ENCODE measurements around the gene GRIN2A.

GRIN2A gene

GRCh38 chr16:10103118-10103517, 79.1 kb downstream of the GRIN2A start:
- H3K27ac ChIP-seq (ENCODE audit: poor library complexity, severe bottlenecking): no peak overlapping the region
- no peak overlapping the region for H3K4me3 ChIP-seq (ENCODE audit: severe bottlenecking)
- H3K4me1 ChIP-seq (ENCODE audit: insufficient read depth, poor library complexity, severe bottlenecking): no peaks in the 10 kb centered on the region
- DNase-seq (ENCODE audit: low spot score): no peak
- no peaks in the 10 kb centered on the region for H3K27me3 ChIP-seq (ENCODE audit: insufficient read depth, poor library complexity, severe bottlenecking)
- H3K36me3 ChIP-seq (ENCODE audit: low read depth): no peaks in the 10 kb centered on the region
- no peaks in the 10 kb centered on the region for H3K9me3 ChIP-seq (ENCODE audit: severe bottlenecking)
- TF ChIP-seq CTCF (IDR thresholded peaks at IDR 0.05; ENCODE audit: poor library complexity, severe bottlenecking): no peak
- ATAC-seq (ENCODE audit: low read depth): no peak

GRCh38 chr16:10100829-10101228, 81.4 kb downstream of the GRIN2A start:
- no peak overlapping the region for H3K4me3 ChIP-seq (ENCODE audit: severe bottlenecking)
- H3K27me3 ChIP-seq (ENCODE audit: insufficient read depth, poor library complexity, severe bottlenecking): no peaks in the 10 kb centered on the region
- no peaks in the 10 kb centered on the region for H3K9me3 ChIP-seq (ENCODE audit: severe bottlenecking)
- no peak for ATAC-seq (ENCODE audit: low read depth)
- H3K4me1 ChIP-seq (ENCODE audit: insufficient read depth, poor library complexity, severe bottlenecking): no peaks in the 10 kb centered on the region
- DNase-seq (ENCODE audit: low spot score): no peak
- no peak overlapping the region for H3K27ac ChIP-seq (ENCODE audit: poor library complexity, severe bottlenecking)
- no peaks in the 10 kb centered on the region for H3K36me3 ChIP-seq (ENCODE audit: low read depth)
- TF ChIP-seq CTCF (IDR thresholded peaks at IDR 0.05; ENCODE audit: poor library complexity, severe bottlenecking): no peak

- TF ChIP-seq CTCF (IDR thresholded peaks at IDR 0.05; ENCODE audit: poor library complexity, severe bottlenecking): no peak
- ATAC-seq (ENCODE audit: low read depth): peak; percentile 27; the same call in 1 of the 3 replicates
- Histone ChIP-seq H3K27ac (ENCODE audit: poor library complexity, severe bottlenecking) (no peak overlapping the region), H3K27me3 (ENCODE audit: insufficient read depth, poor library complexity, severe bottlenecking) (no peaks in the 10 kb centered on the region), H3K4me1 (ENCODE audit: insufficient read depth, poor library complexity, severe bottlenecking) (no peaks in the 10 kb centered on the region), H3K36me3 (ENCODE audit: low read depth) (no peaks in the 10 kb centered on the region), H3K9me3 (ENCODE audit: severe bottlenecking) (no peaks in the 10 kb centered on the region), H3K4me3 (ENCODE audit: severe bottlenecking) (no peak overlapping the region)
- no peak for DNase-seq (ENCODE audit: low spot score)
Observed at GRCh38 chr16:10098991-10099390, 83.2 kb downstream of the GRIN2A start.

- no peak for DNase-seq (ENCODE audit: low spot score)
- H3K27ac ChIP-seq (ENCODE audit: poor library complexity, severe bottlenecking): no peak overlapping the region
- TF ChIP-seq CTCF (IDR thresholded peaks at IDR 0.05; ENCODE audit: poor library complexity, severe bottlenecking): no peak
Observed at GRCh38 chr16:10097271-10097670, 85.0 kb downstream of the GRIN2A start.

GRCh38 chr16:10093576-10093975, 88.7 kb downstream of the GRIN2A start:
- no peak overlapping the region for H3K4me3 ChIP-seq (ENCODE audit: severe bottlenecking)
- no peaks in the 10 kb centered on the region for H3K4me1 ChIP-seq (ENCODE audit: insufficient read depth, poor library complexity, severe bottlenecking)
- TF ChIP-seq CTCF (IDR thresholded peaks at IDR 0.05; ENCODE audit: poor library complexity, severe bottlenecking): no peak
- ATAC-seq (ENCODE audit: low read depth) (no peak), DNase-seq (ENCODE audit: low spot score) (no peak)
- no peaks in the 10 kb centered on the region for H3K27me3 ChIP-seq (ENCODE audit: insufficient read depth, poor library complexity, severe bottlenecking)
- no peaks in the 10 kb centered on the region for H3K36me3 ChIP-seq (ENCODE audit: low read depth)
- H3K9me3 ChIP-seq (ENCODE audit: severe bottlenecking): no peaks in the 10 kb centered on the region
- no peak overlapping the region for H3K27ac ChIP-seq (ENCODE audit: poor library complexity, severe bottlenecking)

More at GRCh38 chr16:10097271-10097670, 85.0 kb downstream of the GRIN2A start:
- Histone ChIP-seq H3K36me3 (ENCODE audit: low read depth) (no peaks in the 10 kb centered on the region), H3K4me3 (ENCODE audit: severe bottlenecking) (no peak overlapping the region), H3K27me3 (ENCODE audit: insufficient read depth, poor library complexity, severe bottlenecking) (no peaks in the 10 kb centered on the region), H3K4me1 (ENCODE audit: insufficient read depth, poor library complexity, severe bottlenecking) (no peaks in the 10 kb centered on the region), H3K9me3 (ENCODE audit: severe bottlenecking) (no peaks in the 10 kb centered on the region)
- ATAC-seq (ENCODE audit: low read depth): no peak
